Measurements from ENCODE around the gene TBX2. TPM values are rescaled to one million over a fixed set of nuclear protein-coding genes. Genes with fewer than 3 reads are reported as not detected.

The TBX2 gene
- total and polyA plus RNA-seq, 7 donors: 0.99 to 5.3 (median 3.3) TPM

GRCh38 chr17:61410141-61411010 lies 10.7 kb downstream of the TBX2 start:
- no peaks in the 10 kb centered on the region for H3K9me3 ChIP-seq
- DNase-seq: peak; percentile 78
- H3K36me3 ChIP-seq: no peaks in the 10 kb centered on the region
- intact Hi-C loops (cut with DNase I): loop anchor here (5.0 to 10.0 kb wide), 4 partner anchors 142 to 688 kb away; partner anchors contain the start of gene BRIP1
- TF ChIP-seq POLR2A (IDR thresholded peaks at IDR 0.05) (no peak), POLR2AphosphoS5 (IDR thresholded peaks at IDR 0.05) (no peak), CTCF (IDR thresholded peaks at IDR 0.05) (peak in 3 of 4 experiments; percentile 35 to 75 (median 36))
- H3K4me1 ChIP-seq: peaks cover 0 to 51% (median 49%) of the 10 kb centered on the region in 4 donors
- 8 to 10% methylated on average over 48 of the region's 48 CpGs for WGBS, 2 donors
- H3K27ac ChIP-seq: peak overlapping the region in 3 of 4 donors; percentile 55 to 91 (median 71)
- peaks cover 43 to 79% (median 64%) of the 10 kb centered on the region in 3 donors for H3K27me3 ChIP-seq
- H3K4me3 ChIP-seq: peak overlapping the region in 3 of 4 donors; percentile 48 to 60 (median 58)

- 3 to 4% methylated on average over 29 of the region's 29 CpGs for WGBS, 2 donors
- H3K4me3 ChIP-seq: peak overlapping the region; percentile 8 to 60 (median 53)
- H3K27me3 ChIP-seq: peaks cover 38 to 74% (median 58%) of the 10 kb centered on the region in 3 donors
- H3K36me3 ChIP-seq: no peaks in the 10 kb centered on the region
- TF ChIP-seq POLR2AphosphoS5 (IDR thresholded peaks at IDR 0.05) (no peak), POLR2A (IDR thresholded peaks at IDR 0.05) (no peak), CTCF (IDR thresholded peaks at IDR 0.05) (peak in 1 of 4 experiments; percentile 28), EP300 (IDR thresholded peaks at IDR 0.05) (no peak)
- no peaks in the 10 kb centered on the region for H3K9me3 ChIP-seq
- intact Hi-C loops (cut with DNase I): loop anchor here (5.0 to 10.0 kb wide), 4 partner anchors 141 to 689 kb away; partner anchors contain the start of gene BRIP1
- H3K4me1 ChIP-seq: peaks cover 0 to 49% (median 46%) of the 10 kb centered on the region in 4 donors
- no peak for DNase-seq
- H3K27ac ChIP-seq: peak overlapping the region; percentile 36 to 91 (median 63)
These were observed 11.3 kb downstream of the TBX2 start for GRCh38 chr17:61411011-61411260.

- Histone ChIP-seq H3K27me3 (peaks cover 33 to 68% (median 52%) of the 10 kb centered on the region in 3 donors), H3K27ac (peak overlapping the region; percentile 36 to 91 (median 63)), H3K9me3 (no peaks in the 10 kb centered on the region), H3K36me3 (no peaks in the 10 kb centered on the region), H3K4me1 (peaks cover 0 to 50% (median 47%) of the 10 kb centered on the region in 4 donors), H3K4me3 (peak overlapping the region; percentile 29 to 60 (median 53))
- DNase-seq: peak; percentile 76
- intact Hi-C loops (cut with DNase I): loop anchor here (5.0 to 10.0 kb wide), 4 partner anchors 141 to 689 kb away; partner anchors contain the start of gene BRIP1
- WGBS, 2 donors: 1% methylated on average over 75 of the region's 75 CpGs
- TF ChIP-seq POLR2AphosphoS5 (IDR thresholded peaks at IDR 0.05) (no peak), POLR2A (IDR thresholded peaks at IDR 0.05) (no peak), EP300 (IDR thresholded peaks at IDR 0.05) (no peak), CTCF (IDR thresholded peaks at IDR 0.05) (no peak)
These were observed 11.9 kb downstream of the TBX2 start for GRCh38 chr17:61411261-61412142.

GRCh38 chr17:61412143-61412859 lies 12.7 kb downstream of the TBX2 start:
- intact Hi-C loops (cut with DNase I): loop anchor here (5.0 to 10.0 kb wide), 4 partner anchors 140 to 690 kb away; partner anchors contain the start of gene BRIP1
- H3K4me3 ChIP-seq: peak overlapping the region; percentile 29 to 60 (median 53)
- H3K4me1 ChIP-seq: peaks cover 0 to 57% (median 54%) of the 10 kb centered on the region in 4 donors
- peak; percentile 90 for DNase-seq
- peak; percentile 84 to 99 (median 94) for TF ChIP-seq CTCF (IDR thresholded peaks at IDR 0.05)
- TF ChIP-seq POLR2A (IDR thresholded peaks at IDR 0.05): no peak
- TF ChIP-seq EP300 (IDR thresholded peaks at IDR 0.05): no peak
- TF ChIP-seq POLR2AphosphoS5 (IDR thresholded peaks at IDR 0.05): peak in 1 of 4 donors; percentile 26
- 0 to 1% methylated on average over 69 of the region's 69 CpGs for WGBS, 2 donors
- peaks cover 33 to 63% (median 46%) of the 10 kb centered on the region in 3 donors for H3K27me3 ChIP-seq
- peak overlapping the region; percentile 46 to 91 (median 63) for H3K27ac ChIP-seq
- H3K9me3 ChIP-seq: no peaks in the 10 kb centered on the region
- H3K36me3 ChIP-seq: no peaks in the 10 kb centered on the region

Measured in sigmoid colon (tissue), 7 donors.